Stimulated activated naive B cell treated with anti-CD40 and anti-IgM and Interleukin-4, amounts not matched to agents 10 μg/mL and 1 μg/mL and 100 μg/mL, for 72 hours (primary cell): ENCODE measurements around the gene DMXL1.
A peak's percentile ranks its signal among the peaks of the same experiment; 100 is the strongest.

Experiments
- ATAC-seq, 2 donors: fragments of 150-1000 bp; cut with Tn5 transposase; replicated peaks; 2 replicates each; pipeline ENCODE4 v1.10.0; 2021; ENCODE audit warnings: moderate library complexity in 1 of 2
- DNase-seq: peaks from one replicate; pipeline ENCODE4 v3.0.0; 2021
- H3K27ac Mint-ChIP-seq: one replicate; pipeline ENCODE4 v1.8.0; 2022; ENCODE audit warnings: mild to moderate bottlenecking, mixed read lengths
- H3K27me3 Mint-ChIP-seq, 2 donors: one replicate each; pipeline ENCODE4 v1.8.0; 2022; ENCODE audit warnings: mixed read lengths in 2 of 2
- H3K36me3 Mint-ChIP-seq, 2 donors: one replicate each; pipeline ENCODE4 v1.8.0; 2022; ENCODE audit warnings: mixed read lengths in 2 of 2, mild to moderate bottlenecking in 1 of 2
- H3K4me1 Mint-ChIP-seq, 2 donors: one replicate each; pipeline ENCODE4 v1.8.0; 2022; ENCODE audit warnings: mixed read lengths in 2 of 2, mild to moderate bottlenecking in 1 of 2
- H3K4me3 Mint-ChIP-seq, 2 donors: one replicate each; pipeline ENCODE4 v1.8.0; 2022; ENCODE audit warnings: mild to moderate bottlenecking in 2 of 2, mixed read lengths in 2 of 2, moderate library complexity in 1 of 2
- H3K9me3 Mint-ChIP-seq, 2 donors: one replicate each; pipeline ENCODE4 v1.8.0; 2022; ENCODE audit warnings: mixed read lengths in 2 of 2, mild to moderate bottlenecking in 1 of 2

DMXL1 gene

DNA sequence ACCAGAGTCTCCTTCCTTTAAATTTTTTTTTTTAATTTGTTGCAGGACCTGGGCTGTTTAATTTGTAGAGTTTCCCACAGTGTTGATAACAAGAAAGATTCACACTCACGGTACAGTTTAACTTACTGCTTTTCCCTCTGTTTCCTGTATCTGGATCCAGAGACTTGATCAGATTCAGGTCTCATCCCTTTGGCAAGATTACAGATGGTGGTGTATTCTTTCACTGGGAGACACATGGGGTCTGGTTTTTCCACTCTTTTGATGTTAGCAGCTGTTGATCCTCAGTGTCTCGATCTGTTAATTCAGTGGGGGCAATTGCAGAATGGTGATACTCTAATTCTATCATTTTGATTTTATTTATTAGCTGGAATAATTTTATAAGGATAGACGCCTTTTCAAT is 209.5 kb downstream of the DMXL1 start:
- Mint-ChIP-seq H3K4me3 (no peak overlapping the region), H3K27ac (no peak overlapping the region), H3K9me3 (no peaks in the 10 kb centered on the region), H3K27me3 (no peaks in the 10 kb centered on the region), H3K36me3 (peaks cover 12 to 54% of the 10 kb centered on the region in 2 donors), H3K4me1 (peaks cover 61 to 98% of the 10 kb centered on the region in 2 donors)
- DNase-seq (no peak), ATAC-seq (no peak)

DNA sequence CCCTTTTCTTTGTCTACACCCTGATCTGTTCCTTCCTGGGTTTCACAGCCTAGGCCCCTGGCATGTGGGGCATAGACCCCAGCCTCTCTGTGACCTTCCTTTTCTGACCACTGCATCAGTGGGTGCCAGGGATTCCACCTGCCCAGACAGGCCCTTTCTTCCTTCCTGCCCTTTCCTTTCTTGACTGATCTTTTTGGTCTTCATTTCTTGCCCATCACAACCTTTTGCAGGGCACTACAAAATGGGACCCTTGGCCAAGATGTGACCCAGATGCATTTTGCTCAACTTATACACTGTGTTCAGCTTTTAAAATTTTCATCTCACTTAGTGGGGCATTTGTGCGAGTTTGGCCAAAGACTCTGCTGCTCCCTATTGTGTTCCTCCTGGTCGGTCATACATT is 211.7 kb downstream of the DMXL1 start:
- Mint-ChIP-seq H3K27me3 (no peaks in the 10 kb centered on the region), H3K36me3 (peaks cover 11 to 56% of the 10 kb centered on the region in 2 donors), H3K27ac (peak overlapping the region; percentile 63), H3K4me3 (no peak overlapping the region), H3K4me1 (peaks cover 56 to 97% of the 10 kb centered on the region in 2 donors), H3K9me3 (no peaks in the 10 kb centered on the region)
- no peak for ATAC-seq
- DNase-seq = no peak

DNA sequence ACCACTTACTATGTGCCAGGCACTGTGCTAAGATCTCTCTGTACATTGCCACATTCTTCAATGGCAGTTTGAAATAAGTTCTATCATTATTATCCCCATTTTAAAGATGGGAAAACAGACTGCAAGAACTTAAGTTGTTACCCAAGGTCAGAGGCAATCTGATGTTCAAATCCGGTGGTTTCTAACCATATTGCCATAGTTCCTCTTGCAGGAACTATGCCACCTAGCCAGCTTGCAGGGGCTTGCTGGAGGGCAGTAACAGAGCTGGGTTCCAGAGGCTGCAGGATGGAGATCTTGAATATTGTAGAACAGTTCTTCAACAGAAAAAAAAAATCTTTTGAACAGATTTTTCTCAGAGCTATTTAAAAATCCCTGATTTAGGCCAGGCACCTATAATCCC is 213.1 kb downstream of the DMXL1 start:
- Mint-ChIP-seq H3K4me3 (no peak overlapping the region), H3K27ac (no peak overlapping the region), H3K36me3 (peaks cover 8 to 44% of the 10 kb centered on the region in 2 donors), H3K9me3 (no peaks in the 10 kb centered on the region), H3K27me3 (no peaks in the 10 kb centered on the region), H3K4me1 (peaks cover 51 to 97% of the 10 kb centered on the region in 2 donors)
- peak in 1 of 2 donors; percentile 43 for ATAC-seq
- no peak for DNase-seq

DNA sequence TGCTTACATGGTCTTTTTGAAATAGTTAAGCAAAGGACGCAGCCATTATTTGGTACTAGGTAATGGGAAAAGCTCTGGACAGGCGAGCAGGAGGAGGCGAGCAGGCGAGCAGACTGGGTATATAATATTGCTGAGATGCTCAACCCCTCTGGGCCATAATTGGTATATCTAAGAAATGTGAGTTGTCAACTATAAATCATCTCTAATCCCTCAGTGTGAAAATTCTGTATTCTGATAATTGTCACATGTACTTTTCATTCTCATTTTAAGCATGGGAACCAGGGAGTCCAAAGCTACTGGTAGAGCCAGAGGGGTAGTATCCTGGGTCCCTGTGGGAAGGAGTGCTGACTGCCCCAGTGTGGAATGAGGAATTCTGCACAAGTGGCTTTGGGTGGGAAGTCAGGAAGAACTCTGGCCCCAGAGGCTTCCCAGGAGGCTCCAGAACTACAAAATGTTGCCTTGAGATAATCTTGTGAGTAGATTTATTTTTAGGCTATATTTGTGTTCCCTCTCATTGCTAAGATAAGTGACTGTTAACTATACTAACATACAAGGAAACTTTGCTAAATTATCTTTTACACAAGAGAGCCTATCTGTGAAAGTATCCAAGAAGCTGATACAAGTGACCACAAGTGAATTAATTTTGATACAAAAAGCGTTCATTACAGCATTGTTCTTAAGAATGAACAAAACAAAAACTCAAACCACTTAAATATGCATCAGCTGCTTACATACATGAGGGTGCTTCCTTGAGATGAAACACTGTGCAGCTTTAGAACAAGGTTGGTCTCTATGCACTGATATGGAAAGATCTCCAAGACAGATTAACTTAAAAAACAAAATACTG is 214.4 kb downstream of the DMXL1 start:
- peaks cover under 1% of the 10 kb centered on the region in 2 donors for H3K9me3 Mint-ChIP-seq
- no peaks in the 10 kb centered on the region for H3K27me3 Mint-ChIP-seq
- DNase-seq (no peak), ATAC-seq (no peak)
- H3K4me1 Mint-ChIP-seq = peaks cover 58 to 98% of the 10 kb centered on the region in 2 donors
- peak overlapping the region; percentile 25 for H3K27ac Mint-ChIP-seq
- H3K36me3 Mint-ChIP-seq = peaks cover 8 to 39% of the 10 kb centered on the region in 2 donors
- no peak overlapping the region for H3K4me3 Mint-ChIP-seq

DNA sequence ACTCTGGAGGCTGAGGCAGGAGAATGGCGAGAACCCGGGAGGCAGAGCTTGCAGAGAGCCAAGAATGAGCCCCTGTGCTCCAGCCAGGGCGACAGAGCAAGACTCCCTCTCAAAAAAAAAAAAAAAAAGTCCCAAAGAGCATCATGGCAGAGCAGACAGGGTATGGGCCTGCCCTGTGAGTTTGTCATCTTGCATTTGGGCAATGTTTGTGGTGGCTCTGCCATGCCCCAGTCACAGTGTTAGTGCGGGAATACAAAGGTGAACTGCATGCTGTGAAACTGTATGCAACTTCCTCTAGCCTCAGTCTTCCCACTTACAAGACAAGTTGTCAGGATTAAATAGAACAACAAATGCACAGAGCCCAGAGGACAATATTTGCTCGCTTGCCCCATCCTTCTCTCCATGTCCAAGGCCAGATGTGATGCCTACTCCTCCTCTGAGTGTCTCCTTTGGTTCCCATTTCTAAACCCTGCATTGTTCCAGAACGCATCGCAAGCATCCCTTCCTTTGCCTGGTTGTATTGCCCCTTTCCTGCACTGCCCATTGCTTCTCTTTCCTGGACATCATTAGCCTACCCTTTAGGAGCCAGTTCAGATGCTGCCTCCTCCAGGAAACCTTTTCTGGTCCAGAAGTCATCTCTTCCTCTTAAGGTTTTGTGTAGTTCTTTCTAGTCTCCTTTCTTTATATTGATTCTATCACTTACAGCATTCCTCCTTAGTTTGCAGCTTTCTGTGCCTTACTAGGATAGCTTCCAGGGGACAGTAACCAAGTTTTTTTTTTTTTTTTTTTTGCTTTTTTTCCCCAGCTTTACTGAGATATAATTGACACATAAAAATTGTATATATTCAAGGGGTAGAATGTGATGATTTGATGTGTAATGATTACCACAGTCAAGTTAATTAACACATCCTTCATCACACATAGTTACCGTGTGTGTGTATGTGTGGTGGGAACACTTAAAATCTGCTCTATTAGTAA is 215.9 kb downstream of the DMXL1 start:
- peak overlapping the region; percentile 5 to 30 for H3K4me3 Mint-ChIP-seq
- H3K36me3 Mint-ChIP-seq = peaks cover 14 to 36% of the 10 kb centered on the region in 2 donors
- peak overlapping the region; percentile 62 for H3K27ac Mint-ChIP-seq
- DNase-seq = no peak
- no peaks in the 10 kb centered on the region for H3K27me3 Mint-ChIP-seq
- H3K9me3 Mint-ChIP-seq = peaks cover 3 to 4% of the 10 kb centered on the region in 2 donors
- H3K4me1 Mint-ChIP-seq = peaks cover 68 to 98% of the 10 kb centered on the region in 2 donors
- no peak for ATAC-seq

DNA sequence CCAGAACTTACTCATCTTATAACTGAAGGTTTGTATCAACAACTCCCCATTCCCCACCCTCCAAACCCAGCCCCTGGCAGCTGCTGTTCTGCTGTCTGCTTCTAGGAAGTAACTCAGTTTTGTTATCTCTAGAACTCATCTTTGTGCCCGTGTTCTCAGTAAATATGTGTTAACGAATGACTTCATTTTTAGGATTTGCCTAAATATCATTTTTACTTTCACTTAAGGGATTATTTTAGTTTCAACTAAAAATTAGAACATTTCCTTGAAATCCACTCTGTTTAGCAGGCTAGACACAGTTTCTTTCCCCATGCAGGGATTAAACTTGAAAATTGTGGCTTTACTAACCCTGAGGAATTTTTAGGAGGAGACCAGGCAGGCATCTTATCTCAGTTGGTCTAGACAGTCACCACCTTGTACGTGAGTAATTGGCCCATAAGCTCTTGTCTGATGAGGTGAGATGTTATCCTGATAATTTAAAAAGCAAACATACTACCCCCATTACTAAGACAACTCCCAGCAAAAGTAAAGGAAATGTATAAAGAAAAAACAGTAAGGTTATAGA is 216.7 kb downstream of the DMXL1 start:
- Mint-ChIP-seq H3K4me3 (peak overlapping the region; percentile 7 to 26), H3K4me1 (peaks cover 63 to 98% of the 10 kb centered on the region in 2 donors), H3K36me3 (peaks cover 13 to 32% of the 10 kb centered on the region in 2 donors), H3K9me3 (peaks cover 3 to 4% of the 10 kb centered on the region in 2 donors), H3K27ac (peak overlapping the region; percentile 82), H3K27me3 (no peaks in the 10 kb centered on the region)
- no peak for DNase-seq
- peak; percentile 35 to 37 for ATAC-seq

DNA sequence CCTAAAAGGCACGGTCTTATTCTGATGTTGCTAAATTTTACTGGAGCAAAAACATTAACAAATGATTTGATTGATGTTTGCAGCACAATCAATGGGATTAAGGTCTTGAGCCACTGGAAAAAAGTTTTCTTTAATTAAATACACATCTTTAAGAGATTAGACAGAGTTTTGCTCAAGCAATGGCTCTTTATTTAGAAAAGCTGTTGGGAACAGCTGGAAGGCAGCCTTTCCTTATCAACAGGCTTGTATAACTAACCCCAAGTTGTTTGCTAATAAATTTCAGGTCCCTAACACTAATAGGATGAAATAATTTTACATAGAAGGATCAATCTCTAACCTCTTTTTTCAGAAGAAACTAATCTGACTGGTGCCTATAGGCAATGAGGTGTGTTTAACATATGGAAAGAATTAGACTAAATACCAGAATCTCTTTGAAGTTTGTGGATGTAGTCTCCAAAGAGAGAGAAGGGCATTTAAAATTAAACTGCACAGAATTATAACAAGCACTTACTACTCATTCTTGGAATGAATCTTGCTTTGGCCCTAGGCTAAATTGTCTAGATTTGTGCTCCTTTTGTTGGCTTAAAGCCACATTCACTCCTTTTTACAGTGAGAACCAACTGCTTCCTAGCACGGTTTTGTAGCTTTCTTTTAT is 217.6 kb downstream of the DMXL1 start:
- Mint-ChIP-seq H3K27me3 (no peaks in the 10 kb centered on the region), H3K36me3 (peaks cover 8 to 29% of the 10 kb centered on the region in 2 donors), H3K4me1 (peaks cover 59 to 95% of the 10 kb centered on the region in 2 donors), H3K4me3 (no peak overlapping the region), H3K27ac (no peak overlapping the region), H3K9me3 (peaks cover 3 to 4% of the 10 kb centered on the region in 2 donors)
- no peak for DNase-seq
- ATAC-seq = no peak

DNA sequence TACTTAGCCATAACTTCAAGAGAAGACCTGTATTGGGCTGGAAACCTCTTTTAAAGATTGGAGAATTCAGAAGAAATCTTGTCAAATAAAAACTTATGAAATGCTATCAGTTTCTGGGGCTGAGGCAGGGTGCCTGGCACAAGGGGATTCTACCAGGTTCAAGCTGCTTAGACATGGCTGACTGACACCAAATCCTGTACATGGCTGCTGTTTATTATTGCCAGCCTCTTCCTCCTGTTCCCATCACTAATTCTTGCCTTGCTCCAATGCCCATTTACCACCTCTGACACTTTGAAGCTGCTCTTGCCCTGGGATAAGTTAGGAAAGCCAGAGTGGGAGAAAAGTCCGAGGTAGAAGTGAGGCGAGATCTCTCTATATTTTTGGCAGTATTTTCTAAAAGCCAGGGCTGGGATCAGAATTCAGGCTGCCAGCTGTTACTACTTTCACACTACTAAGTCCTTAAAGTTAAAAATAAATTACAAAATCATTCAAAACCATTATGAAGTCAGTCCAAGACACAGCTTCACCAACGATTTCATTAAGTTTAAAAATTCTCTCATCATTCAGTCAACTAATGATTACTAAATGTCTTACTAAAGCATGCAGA is 218.7 kb downstream of the DMXL1 start:
- H3K4me1 Mint-ChIP-seq = peaks cover 53 to 85% of the 10 kb centered on the region in 2 donors
- H3K36me3 Mint-ChIP-seq = peaks cover 13 to 26% of the 10 kb centered on the region in 2 donors
- no peak for ATAC-seq
- peak overlapping the region in 1 of 2 donors; percentile 10 for H3K4me3 Mint-ChIP-seq
- peak overlapping the region; percentile 82 for H3K27ac Mint-ChIP-seq
- H3K27me3 Mint-ChIP-seq = no peaks in the 10 kb centered on the region
- DNase-seq = no peak
- H3K9me3 Mint-ChIP-seq = peaks cover 3 to 4% of the 10 kb centered on the region in 2 donors

DNA sequence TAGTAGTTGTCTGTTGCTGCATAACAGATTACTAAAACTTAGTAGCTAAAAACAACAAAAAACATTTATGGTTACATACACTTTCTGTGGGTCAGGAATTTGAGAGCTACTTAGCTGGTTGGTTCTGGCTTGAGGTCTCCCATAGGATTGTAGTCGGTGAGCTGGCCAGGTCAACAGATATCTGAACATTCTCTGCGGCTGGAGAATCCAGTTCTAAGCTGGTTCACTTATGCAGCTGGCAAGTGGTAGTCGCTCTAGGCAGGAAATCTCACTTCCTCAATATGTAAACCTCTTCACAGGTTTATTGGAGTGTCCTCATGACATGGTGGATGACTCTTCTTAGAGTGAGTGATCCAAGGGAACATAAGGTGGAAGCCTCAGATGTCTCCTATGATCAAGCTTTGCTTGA is 219.3 kb downstream of the DMXL1 start:
- ATAC-seq = peak; percentile 98 to 99
- H3K36me3 Mint-ChIP-seq = peaks cover 13 to 26% of the 10 kb centered on the region in 2 donors

DNA sequence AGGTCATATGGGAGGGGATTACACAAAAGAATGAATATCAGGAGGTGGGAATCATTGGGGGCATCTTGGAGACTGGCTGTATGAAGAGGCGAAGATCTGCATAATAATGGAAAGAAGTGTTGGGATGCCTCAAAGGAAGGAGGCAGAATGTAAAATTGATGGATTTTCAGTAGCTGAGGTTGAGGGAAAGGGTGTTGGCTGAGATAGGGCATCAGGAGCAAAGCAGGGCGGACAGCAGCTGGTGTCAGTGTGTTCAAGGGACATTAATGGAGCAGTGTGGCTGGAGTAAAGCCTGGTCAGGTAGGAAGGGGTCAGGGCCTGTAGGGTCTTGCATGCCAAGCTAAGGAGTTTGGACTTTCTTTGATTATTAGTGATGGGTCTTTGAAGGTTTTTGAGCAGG is 219.7 kb downstream of the DMXL1 start:
- DNase-seq (no peak), ATAC-seq (no peak)
- Mint-ChIP-seq H3K4me3 (peak overlapping the region; percentile 51 to 66), H3K36me3 (peaks cover 13 to 26% of the 10 kb centered on the region in 2 donors), H3K4me1 (peaks cover 47 to 74% of the 10 kb centered on the region in 2 donors), H3K27me3 (no peaks in the 10 kb centered on the region), H3K27ac (peak overlapping the region; percentile 86), H3K9me3 (peaks cover 3 to 4% of the 10 kb centered on the region in 2 donors)

More for the DNA sequence above, 219.3 kb downstream of the DMXL1 start:
- H3K4me1 Mint-ChIP-seq = peaks cover 49 to 79% of the 10 kb centered on the region in 2 donors
- DNase-seq = peak; percentile 35
- peaks cover 3 to 4% of the 10 kb centered on the region in 2 donors for H3K9me3 Mint-ChIP-seq
- no peaks in the 10 kb centered on the region for H3K27me3 Mint-ChIP-seq
- H3K4me3 Mint-ChIP-seq = peak overlapping the region; percentile 51 to 66
- H3K27ac Mint-ChIP-seq = peak overlapping the region; percentile 86

DNA sequence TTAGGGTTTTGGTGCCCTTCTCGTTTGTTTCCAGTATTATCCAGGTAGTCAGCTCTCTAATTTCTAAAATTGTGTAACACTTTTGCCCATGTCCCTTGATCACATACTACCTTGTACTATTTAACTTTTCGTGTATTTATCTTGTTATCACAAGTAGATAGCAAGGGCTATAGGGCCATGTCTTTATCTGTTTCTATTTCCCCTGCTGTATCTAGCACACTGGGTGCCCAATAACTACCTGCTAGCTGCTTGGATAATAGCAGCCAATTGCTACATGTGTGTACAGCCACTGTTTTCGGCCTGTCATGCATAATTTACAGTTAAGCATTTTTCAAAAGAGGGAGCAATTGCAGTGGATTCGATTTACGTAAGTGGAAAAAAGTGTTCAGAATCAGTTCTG is 220.2 kb downstream of the DMXL1 start:
- Mint-ChIP-seq H3K27me3 (no peaks in the 10 kb centered on the region), H3K27ac (peak overlapping the region; percentile 86), H3K36me3 (peaks cover 13 to 26% of the 10 kb centered on the region in 2 donors), H3K9me3 (peaks cover 3 to 4% of the 10 kb centered on the region in 2 donors), H3K4me1 (peaks cover 47 to 71% of the 10 kb centered on the region in 2 donors), H3K4me3 (no peak overlapping the region)
- no peak for ATAC-seq
- DNase-seq = no peak

DNA sequence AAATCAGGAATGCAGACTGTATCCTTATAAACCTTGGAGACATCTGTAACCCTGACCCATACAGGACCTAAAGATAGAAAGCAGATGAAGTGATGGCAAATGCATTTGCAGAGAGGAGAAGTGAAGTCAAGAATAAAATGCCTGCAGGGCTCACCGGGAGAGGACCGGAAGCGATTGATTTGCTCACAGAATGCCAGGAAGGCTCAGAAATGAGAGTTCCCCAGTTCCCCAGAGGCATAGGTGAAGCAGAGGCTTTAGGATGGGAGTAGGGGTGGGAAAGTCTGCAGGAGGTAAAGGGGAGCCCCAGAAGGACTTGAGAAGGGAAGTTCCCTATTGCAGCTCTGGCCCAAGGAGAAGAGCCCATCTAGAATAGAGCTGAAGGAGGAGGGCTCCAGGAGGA is 221.0 kb downstream of the DMXL1 start:
- DNase-seq = no peak
- Mint-ChIP-seq H3K4me3 (peak overlapping the region in 1 of 2 donors; percentile 9), H3K36me3 (peaks cover 13 to 24% of the 10 kb centered on the region in 2 donors), H3K27ac (peak overlapping the region; percentile 15), H3K27me3 (no peaks in the 10 kb centered on the region), H3K9me3 (peaks cover 3 to 4% of the 10 kb centered on the region in 2 donors), H3K4me1 (peaks cover 44 to 65% of the 10 kb centered on the region in 2 donors)
- no peak for ATAC-seq
